H9 (cell line): ENCODE results near the gene TCERG1L. TPM values are rescaled to one million over a fixed set of nuclear protein-coding genes. Genes with fewer than 3 reads are reported as not detected.

ENCODE experiments used
- DNase-seq: peaks from one replicate; pipeline ENCODE4 v3.0.0-alpha.2; 2017
- H2AFZ ChIP-seq: one replicate; pipeline ENCODE4 v1.6.1; 2013; ENCODE audit warnings: mild to moderate bottlenecking, low read length, control low read depth, moderate library complexity
- H2AK5ac ChIP-seq: 2 replicates; pipeline ENCODE4 v1.6.1; 2013; ENCODE audit warnings: low read length, control low read depth, mixed read lengths; ENCODE audit not compliant: insufficient read length
- H2BK120ac ChIP-seq: one replicate; pipeline ENCODE4 v1.6.1; 2013; ENCODE audit warnings: low read depth, mild to moderate bottlenecking, low read length, control low read depth, inconsistent platforms; ENCODE audit not compliant: poor library complexity, severe bottlenecking
- H2BK12ac ChIP-seq: 2 replicates; pipeline ENCODE4 v1.6.1; 2013; ENCODE audit warnings: low read length, control low read depth, mixed read lengths, low read depth; ENCODE audit not compliant: insufficient read length
- H2BK15ac ChIP-seq: 2 replicates; pipeline ENCODE4 v1.6.1; 2013; ENCODE audit warnings: low read depth, low read length, control low read depth
- H2BK20ac ChIP-seq: one replicate; pipeline ENCODE4 v1.6.1; 2013; ENCODE audit warnings: low read depth, mild to moderate bottlenecking, low read length, control low read depth, inconsistent platforms; ENCODE audit not compliant: poor library complexity, severe bottlenecking
- H2BK5ac ChIP-seq: 2 replicates; pipeline ENCODE4 v1.6.1; 2013; ENCODE audit warnings: low read length, control low read depth, mixed read lengths; ENCODE audit not compliant: insufficient read length
- H3K14ac ChIP-seq: 2 replicates; pipeline ENCODE4 v1.6.1; 2013; ENCODE audit warnings: low read length, control low read depth; ENCODE audit not compliant: insufficient read depth
- H3K18ac ChIP-seq: 2 replicates; pipeline ENCODE4 v1.6.1; 2013; ENCODE audit warnings: low read depth, mild to moderate bottlenecking, mixed read lengths, low read length, control low read depth; ENCODE audit not compliant: insufficient read length
- H3K23ac ChIP-seq: 2 replicates; pipeline ENCODE4 v1.6.1; 2013; ENCODE audit warnings: low read length, control low read depth, mixed read lengths, low read depth; ENCODE audit not compliant: insufficient read length
- H3K23me2 ChIP-seq: 2 replicates; pipeline ENCODE4 v1.6.1; 2013; ENCODE audit warnings: low read depth, mild to moderate bottlenecking, mixed read lengths, low read length, control low read depth; ENCODE audit not compliant: insufficient read length, poor library complexity, severe bottlenecking
- H3K27ac ChIP-seq: 2 replicates; pipeline ENCODE4 v1.5.1; 2013; ENCODE audit warnings: low read length, control low read depth, mixed read lengths, low read depth; ENCODE audit not compliant: insufficient read length
- H3K27me3 ChIP-seq: 2 replicates; pipeline ENCODE4 v1.6.1; 2013; ENCODE audit warnings: low read length, control low read depth, inconsistent platforms; ENCODE audit not compliant: insufficient read depth
- H3K4ac ChIP-seq: 2 replicates; pipeline ENCODE4 v1.6.1; 2013; ENCODE audit warnings: low read depth, mild to moderate bottlenecking, control low read depth, inconsistent platforms, low read length, moderate library complexity
- H3K4me1 ChIP-seq: 2 replicates; pipeline ENCODE4 v1.6.1; 2013; ENCODE audit warnings: low read length, control low read depth, inconsistent platforms; ENCODE audit not compliant: insufficient read depth
- H3K4me2 ChIP-seq: 2 replicates; pipeline ENCODE4 v1.6.1; 2013; ENCODE audit warnings: low read length, control low read depth, mixed read lengths; ENCODE audit not compliant: insufficient read length, insufficient read depth
- H3K56ac ChIP-seq: 2 replicates; pipeline ENCODE4 v1.6.1; 2013; ENCODE audit warnings: low read depth, mild to moderate bottlenecking, mixed read lengths, low read length, control low read depth; ENCODE audit not compliant: insufficient read length
- H3K79me1 ChIP-seq: 2 replicates; pipeline ENCODE4 v1.6.1; 2013; ENCODE audit warnings: low read depth, mild to moderate bottlenecking, moderate library complexity, low read length, control low read depth, inconsistent platforms; ENCODE audit not compliant: insufficient read depth, poor library complexity, severe bottlenecking
- H3K79me2 ChIP-seq: 2 replicates; pipeline ENCODE4 v1.6.1; 2013; ENCODE audit warnings: low read length, control low read depth, inconsistent platforms; ENCODE audit not compliant: insufficient read depth
- H3K9ac ChIP-seq: 2 replicates; pipeline ENCODE4 v1.6.1; 2013; ENCODE audit warnings: low read length, control low read depth, mixed read lengths; ENCODE audit not compliant: insufficient read length; ENCODE audit errors: extremely low read depth
- H3K9me3 ChIP-seq: one replicate; pipeline ENCODE4 v1.6.1; 2013; ENCODE audit warnings: low read depth, low read length, inconsistent platforms; ENCODE audit not compliant: control insufficient read depth
- H3T11ph ChIP-seq: one replicate; pipeline ENCODE4 v1.6.1; 2013; ENCODE audit warnings: mild to moderate bottlenecking, low read length, control low read depth, inconsistent platforms
- H4K20me1 ChIP-seq: one replicate; pipeline ENCODE4 v1.6.1; 2013; ENCODE audit not compliant: control insufficient read depth, insufficient read length, insufficient read depth
- H4K5ac ChIP-seq: 2 replicates; pipeline ENCODE4 v1.6.1; 2013; ENCODE audit warnings: low read depth, mild to moderate bottlenecking, mixed read lengths, low read length, control low read depth; ENCODE audit not compliant: insufficient read length
- H4K8ac ChIP-seq: replicated peaks from 2 replicates; pipeline ENCODE4 v1.6.1; 2013; ENCODE audit warnings: low read length, control low read depth, mixed read lengths, low read depth; ENCODE audit not compliant: insufficient read length
- H4K91ac ChIP-seq: 2 replicates; pipeline ENCODE4 v1.6.1; 2013; ENCODE audit warnings: low read depth, mild to moderate bottlenecking, moderate library complexity, mixed read lengths, low read length, control low read depth; ENCODE audit not compliant: insufficient read length
- H3K27ac Mint-ChIP-seq, 3 experiments: 2 replicates in 2 of 3; 3 replicates in 1 of 3; pipeline ENCODE4 v1.8.0; 2020 to 2021; ENCODE audit warnings: mixed read lengths in 3 of 3, mild to moderate bottlenecking in 1 of 3, moderate library complexity in 1 of 3
- H3K27me3 Mint-ChIP-seq: 2 replicates; pipeline ENCODE4 v1.8.0; 2021; ENCODE audit warnings: low read depth, mild to moderate bottlenecking, moderate library complexity, mixed read lengths
- H3K36me3 Mint-ChIP-seq, 3 experiments: 2 replicates in 2 of 3; 3 replicates in 1 of 3; pipeline ENCODE4 v1.8.0; 2020 to 2021; ENCODE audit warnings: low read depth in 3 of 3, mixed read lengths in 3 of 3; ENCODE audit not compliant: insufficient read depth in 1 of 3
- H3K4me1 Mint-ChIP-seq, 2 experiments: 2 replicates each; pipeline ENCODE4 v1.8.0; 2020; ENCODE audit warnings: mixed read lengths in 2 of 2
- H3K4me3 Mint-ChIP-seq, 2 experiments: 2 replicates in 1 of 2; 3 replicates in 1 of 2; pipeline ENCODE4 v1.8.0; 2020 to 2021; ENCODE audit warnings: mild to moderate bottlenecking in 2 of 2, mixed read lengths in 2 of 2, moderate library complexity in 1 of 2
- H3K9me3 Mint-ChIP-seq, 2 experiments: 2 replicates in 1 of 2; 3 replicates in 1 of 2; pipeline ENCODE4 v1.8.0; 2020; ENCODE audit warnings: mild to moderate bottlenecking in 2 of 2, mixed read lengths in 2 of 2, moderate library complexity in 1 of 2
- CTCF ChIP-seq: fragments of 200-600 bp; sonication (generic); conservative IDR thresholded peaks from 3 replicates; pipeline ENCODE4 v1.8.0; 2021; ENCODE audit warnings: antibody characterized with exemption, mild to moderate bottlenecking
- WGBS: extraction: QIAGEN DNeasy Blood & Tissue Kit; methylation state at CpG from one replicate; pipeline ENCODE4 v1.1.7; 2013; ENCODE audit warnings: missing lambda C conversion rate, low lambda C conversion rate, mixed read lengths; ENCODE audit not compliant: insufficient read length; ENCODE audit errors: extremely low coverage; 5-methylcytosine and 5-hydroxymethylcytosine counted together
- total RNA-seq: library from RNA; stranded (reverse); gene quantifications from 2 replicates; pipeline ENCODE4 v1.2.1, GENCODE V29; 2021

The TCERG1L gene
- total RNA-seq, 1 experiment from 2014 or later: 3.3 TPM

DNA sequence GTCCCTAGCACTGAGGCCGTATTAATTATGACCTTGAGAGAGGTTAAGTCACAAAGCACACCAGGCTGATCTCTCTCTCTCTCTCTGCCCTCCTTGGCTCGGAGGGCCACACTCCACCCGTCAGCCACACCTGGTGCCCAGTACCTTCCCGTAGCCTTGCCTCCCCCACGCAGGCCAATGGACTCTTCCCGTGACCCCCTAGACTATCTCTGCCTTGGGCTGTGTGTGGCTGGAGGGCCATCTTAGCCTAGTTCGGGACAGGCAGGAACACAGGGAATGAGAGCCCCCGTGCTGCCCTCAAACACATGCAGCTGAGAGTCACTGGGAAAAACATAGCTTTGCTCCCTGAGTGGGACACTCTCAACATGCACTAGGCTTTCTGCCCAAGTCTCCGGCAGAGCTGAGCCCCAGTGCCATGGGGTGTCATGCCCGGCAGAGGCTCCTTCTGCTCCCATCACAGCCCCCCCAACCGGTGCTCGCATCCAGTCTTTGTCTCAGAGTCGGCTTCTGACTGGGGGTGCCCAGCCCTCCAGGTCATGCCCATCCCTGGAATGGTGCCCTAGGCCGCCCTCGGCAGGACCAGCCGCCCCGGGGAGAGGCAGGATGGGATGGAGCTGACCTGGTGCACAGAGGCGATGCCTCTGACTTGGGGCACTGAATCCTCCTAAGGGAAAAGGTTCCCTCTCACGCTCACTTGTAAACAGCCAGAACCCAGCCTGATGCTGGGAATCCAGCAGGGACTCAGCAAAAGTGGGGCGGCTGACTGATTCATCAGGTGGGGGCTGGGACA is 63.0 kb downstream of the TCERG1L start:
- no peak overlapping the region for H2AFZ ChIP-seq
- H3K9me3 ChIP-seq: no peaks in the 10 kb centered on the region
- H3K23me2 ChIP-seq: no peaks in the 10 kb centered on the region
- no peak overlapping the region for H3K9ac ChIP-seq
- no peaks in the 10 kb centered on the region; the same call in 1 of the 2 replicates for H3K27me3 Mint-ChIP-seq
- no peaks in the 10 kb centered on the region; the same call in 1 of the 2 replicates for H3K4me1 ChIP-seq
- no peak for DNase-seq
- no CpG with 5 or more reads among the region's 20 CpGs for WGBS
- no peaks in the 10 kb centered on the region for H3K79me2 ChIP-seq
- TF ChIP-seq CTCF: no peak
- H2BK120ac ChIP-seq: no peak overlapping the region
- no peak overlapping the region for H2BK15ac ChIP-seq
- H3K27ac Mint-ChIP-seq: peak overlapping the region in 1 of 3 experiments; percentile 59; a peak in 1 of 7 replicates
- no peak overlapping the region for H3K27ac ChIP-seq
- no peak overlapping the region for H4K8ac ChIP-seq
- no peaks in the 10 kb centered on the region for H4K20me1 ChIP-seq
- H2BK5ac ChIP-seq: no peak overlapping the region
- H4K5ac ChIP-seq: no peak overlapping the region
- H3K14ac ChIP-seq: no peak overlapping the region
- H4K91ac ChIP-seq: no peak overlapping the region
- no peak overlapping the region for H3K23ac ChIP-seq
- H2AK5ac ChIP-seq: no peak overlapping the region
- no peak overlapping the region for H2BK12ac ChIP-seq
- no peak overlapping the region for H3K4me3 Mint-ChIP-seq
- H2BK20ac ChIP-seq: no peak overlapping the region
- no peaks in the 10 kb centered on the region for H3K36me3 Mint-ChIP-seq
- H3K79me1 ChIP-seq: no peaks in the 10 kb centered on the region
- H3K56ac ChIP-seq: no peak overlapping the region
- no peak overlapping the region for H3K4me2 ChIP-seq
- no peaks in the 10 kb centered on the region for H3K27me3 ChIP-seq
- H3K4me1 Mint-ChIP-seq: peaks cover 28 to 30% of the 10 kb centered on the region in 2 experiments
- H3T11ph ChIP-seq: no peak overlapping the region
- no peak overlapping the region for H3K4ac ChIP-seq
- no peak overlapping the region for H3K18ac ChIP-seq
- no peaks in the 10 kb centered on the region for H3K9me3 Mint-ChIP-seq
